ENCODE results near the gene CXCL17. TPM values are rescaled to one million over a fixed set of nuclear protein-coding genes. Genes with fewer than 3 reads are reported as not detected.

Gene CXCL17
- total RNA-seq, 1 experiment from 2014 or later, result 0.32 TPM

GRCh38 chr19:42424345-42424707 is 18.4 kb downstream of the CXCL17 start:
- H3K9ac ChIP-seq (ENCODE audit: low read length), result no peak overlapping the region
- intact Hi-C loops (cut with micrococcal nuclease), result no loop called here
- H3K9me3 ChIP-seq (ENCODE audit: control insufficient read depth in 1 of 2, insufficient read depth in 1 of 2, low read depth in 1 of 2, low read length in 2 of 2), result no peaks in the 10 kb centered on the region
- no peaks in the 10 kb centered on the region for H3K27me3 ChIP-seq (ENCODE audit: insufficient read depth, low read length)
- H4K20me1 ChIP-seq (ENCODE audit: insufficient read depth), result no peaks in the 10 kb centered on the region
- ChIA-PET CTCF (interaction anchor here (1.7 to 2.8 kb wide), 4 partner anchors 10 to 311 kb away, joined by 5 to 22 read pairs (median 12); no protein-coding TSS in a partner anchor), POLR2A (interaction anchor here (2.7 kb wide), 1 partner anchor 28 kb away, joined by 10 read pairs; no protein-coding TSS in a partner anchor), RAD21 (ENCODE audit: low non-redundant PET in 1 of 2, low total read pairs in 2 of 2, uncharacterized antibody in 2 of 2, unreplicated experiment in 2 of 2) (no interaction called here)
- 0 out of 2 replicates have a peak, but pooled peaks have one; percentile 17 for TF ChIP-seq ZFX (IDR thresholded peaks at IDR 0.05)
- TF ChIP-seq CTCF (IDR thresholded peaks at IDR 0.05 in 2 of 3, conservative IDR thresholded peaks at IDR 0.05 in 1 of 3; ENCODE audit: borderline replicate concordance in 1 of 3, insufficient read depth in 1 of 3, low read depth in 2 of 3, low read length in 2 of 3), result no peak
- TF ChIP-seq EZH2 (IDR thresholded peaks at IDR 0.05), result no peak
- no peak for TF ChIP-seq CEBPB (IDR thresholded peaks at IDR 0.05; ENCODE audit: low read depth)
- no peak for TF ChIP-seq SIN3A (IDR thresholded peaks at IDR 0.05; ENCODE audit: low read depth)
- TF ChIP-seq JUND (IDR thresholded peaks at IDR 0.05), result no peak
- H3K79me2 ChIP-seq (ENCODE audit: insufficient read depth, low read length), result no peaks in the 10 kb centered on the region
- no peak overlapping the region; the same call in 1 of the 2 replicates for H3K27ac ChIP-seq (ENCODE audit: low read depth, low read length)
- no peak for DNase-seq (ENCODE audit: low read depth, low spot score)
- no peak overlapping the region; the same call in 1 of the 2 replicates for H3K4me2 ChIP-seq (ENCODE audit: low read length)
- H3K36me3 ChIP-seq (ENCODE audit: control insufficient read depth in 1 of 2, insufficient read depth in 2 of 2, low read length in 2 of 2), result no peaks in the 10 kb centered on the region
- H3K4me3 ChIP-seq (replicated peaks in 1 of 2; ENCODE audit: low read depth in 1 of 2, low read length in 2 of 2), result no peak overlapping the region
- ATAC-seq, result no peak
- BruUV-seq (replicated peaks), result no TSS peak
- H2AFZ ChIP-seq (ENCODE audit: low read depth, low read length, poor library complexity, severe bottlenecking), result no peak overlapping the region
- H3K9me2 ChIP-seq (ENCODE audit: insufficient read depth), result no peaks in the 10 kb centered on the region
- peaks cover 21 to 45% of the 10 kb centered on the region in 2 experiments; a peak in 3 of 4 replicates for H3K4me1 ChIP-seq (ENCODE audit: control insufficient read depth in 1 of 2, insufficient read depth in 2 of 2, low read length in 2 of 2)

Data from HCT116 (cell line).